AG04450 (cell line): ENCODE measurements around the gene HSPE1. TPM values are rescaled to one million over a fixed set of nuclear protein-coding genes. Genes with fewer than 3 reads are reported as not detected.

Source experiments
- CTCF ChIA-PET: fragments of 300-600, 350-600 bp; formaldehyde crosslinking; extraction: SDS; loops from one replicate; lab custom pipeline; 2022; ENCODE audit warnings: antibody characterized with exemption, inconsistent platforms; lab: Charles Lee
- POLR2A ChIA-PET: fragments of 350-600 bp; formaldehyde crosslinking; extraction: SDS; loops from one replicate; lab custom pipeline; 2021; ENCODE audit warnings: antibody characterized with exemption, inconsistent platforms; lab: Yijun Ruan, JAX
- DNase-seq: peaks from one replicate; pipeline ENCODE4 v3.0.0-alpha.2; 2011; ENCODE audit warnings: low read depth, low spot score
- H3K27ac ChIP-seq: one replicate; pipeline ENCODE4 v1.5.1; 2012; ENCODE audit warnings: low read depth, low read length, control low read depth
- H3K27me3 ChIP-seq: one replicate; pipeline ENCODE4 v1.6.0; 2012; ENCODE audit warnings: low read length; ENCODE audit not compliant: control insufficient read depth, insufficient read depth
- H3K4me3 ChIP-seq: 2 replicates; pipeline ENCODE4 v1.5.1; 2011; ENCODE audit warnings: mild to moderate bottlenecking, low read depth, low read length, control low read depth
- H3K9me3 ChIP-seq: 2 replicates; pipeline ENCODE4 v1.5.1; 2012; ENCODE audit warnings: low read length; ENCODE audit not compliant: control insufficient read depth, insufficient read depth
- CTCF ChIP-seq: IDR thresholded peaks from 2 replicates; pipeline ENCODE4 v1.5.1; 2011; ENCODE audit warnings: low read depth, low read length, control low read depth, inconsistent platforms
- polyA plus RNA-seq: library from polyadenylated mRNA; depleted of rRNA; stranded (reverse); fragments of >200 nt; gene quantifications from 2 replicates; pipeline ENCODE4 v1.2.3, GENCODE V29; 2011

Gene HSPE1
- polyA plus RNA-seq, 1 experiment, result 134 TPM

GRCh38 chr2:197500503-197501131 lies 438 bp downstream of the HSPE1 start:
- TF ChIP-seq CTCF, result no peak
- Histone ChIP-seq H3K27me3 (no peaks in the 10 kb centered on the region), H3K4me3 (peak overlapping the region; percentile 87), H3K9me3 (no peaks in the 10 kb centered on the region; the same call in 1 of the 2 replicates), H3K27ac (peak overlapping the region; percentile 91)
- POLR2A ChIA-PET, result interaction anchor here (0.8 to 4.3 kb wide), 9 partner anchors 8 to 206 kb away, joined by 5 to 47 read pairs (median 7); partner anchors contain the start of genes COQ10B, MOB4, RFTN2 and SF3B1
- CTCF ChIA-PET, result no interaction called here
- no peak for DNase-seq

GRCh38 chr2:197502201-197502600 lies 2.0 kb downstream of the HSPE1 start:
- no peak overlapping the region for H3K27ac ChIP-seq
- TF ChIP-seq CTCF, result no peak
- no peak for DNase-seq
- no peaks in the 10 kb centered on the region for H3K27me3 ChIP-seq
- ChIA-PET POLR2A (interaction anchor here (0.7 kb wide), 1 partner anchor 49 kb away, joined by 3 read pairs; the partner anchor contains the start of gene COQ10B), CTCF (interaction anchor here (1.4 kb wide), 1 partner anchor 14 kb away, joined by 3 read pairs; the partner anchor contains the start of gene MOB4)
- 0 out of 2 replicates have a peak overlapping the region, but pooled peaks have one; percentile 7 for H3K4me3 ChIP-seq
- no peaks in the 10 kb centered on the region; the same call in 1 of the 2 replicates for H3K9me3 ChIP-seq

- no peak for TF ChIP-seq CTCF
- ChIA-PET POLR2A (interaction anchor here (0.7 kb wide), 1 partner anchor 50 kb away, joined by 3 read pairs; the partner anchor contains the start of gene COQ10B), CTCF (interaction anchor here (1.4 kb wide), 1 partner anchor 14 kb away, joined by 3 read pairs; the partner anchor contains the start of gene MOB4)
- DNase-seq, result no peak
- Histone ChIP-seq H3K9me3 (no peaks in the 10 kb centered on the region; the same call in 1 of the 2 replicates), H3K27ac (no peak overlapping the region), H3K27me3 (no peaks in the 10 kb centered on the region), H3K4me3 (no peak overlapping the region)
Observed at GRCh38 chr2:197502685-197503084, 2.5 kb downstream of the HSPE1 start.

GRCh38 chr2:197504000-197504399 lies 3.8 kb downstream of the HSPE1 start:
- TF ChIP-seq CTCF, result no peak
- DNase-seq, result no peak
- ChIA-PET POLR2A (interaction anchor here (1.2 kb wide), 1 partner anchor 12 kb away, joined by 3 read pairs; the partner anchor contains the start of gene MOB4), CTCF (no interaction called here)
- H3K27me3 ChIP-seq, result no peaks in the 10 kb centered on the region
- H3K9me3 ChIP-seq, result no peaks in the 10 kb centered on the region; the same call in 1 of the 2 replicates
- H3K4me3 ChIP-seq, result no peak overlapping the region
- H3K27ac ChIP-seq, result no peak overlapping the region

GRCh38 chr2:197504512-197504911 lies 4.3 kb downstream of the HSPE1 start:
- Histone ChIP-seq H3K27me3 (no peaks in the 10 kb centered on the region), H3K9me3 (no peaks in the 10 kb centered on the region), H3K27ac (no peak overlapping the region), H3K4me3 (no peak overlapping the region)
- ChIA-PET CTCF (no interaction called here), POLR2A (interaction anchor here (1.2 kb wide), 1 partner anchor 11 kb away, joined by 3 read pairs; the partner anchor contains the start of gene MOB4)
- DNase-seq, result no peak
- no peak for TF ChIP-seq CTCF
